HG03342 (cell line): ENCODE data around the gene PPIA.

Experiments used
- ATAC-seq: cut with Tn5 transposase; IDR thresholded peaks from one replicate; pipeline ENCODE4 v1.9.1; 2021; ENCODE audit warnings: mild to moderate bottlenecking, moderate library complexity; ENCODE audit not compliant: unreplicated experiment

PPIA gene

GRCh38 chr7:44796504-44797328 lies at the start of gene PPIA:
Gene PPIA (plus strand): TSS chr7:44796681. CDS start chr7:44796725, 44 bp downstream.
- ATAC-seq, result peak; percentile 84

- ATAC-seq, result peak; percentile 64
Observed at GRCh38 chr7:44748045-44748947, 48.2 kb upstream of the PPIA start, which contains the start of gene ZMIZ2. Gene ZMIZ2 (plus strand): TSS chr7:44748847. CDS start chr7:44756250, 7,403 bp downstream.

GRCh38 chr7:44748948-44749731 lies 47.3 kb upstream of the PPIA start:
- peak; percentile 13 for ATAC-seq

- no peak for ATAC-seq
Observed at GRCh38 chr7:44749992-44750391, 46.5 kb upstream of the PPIA start.

- no peak for ATAC-seq
Observed at GRCh38 chr7:44750424-44750823, 46.1 kb upstream of the PPIA start.

- peak; percentile 54 for ATAC-seq
Observed at GRCh38 chr7:44750921-44751571, 45.4 kb upstream of the PPIA start.

- ATAC-seq, result no peak
Observed at GRCh38 chr7:44752822-44753221, 43.7 kb upstream of the PPIA start.

GRCh38 chr7:44754802-44755697 lies 41.4 kb upstream of the PPIA start:
- ATAC-seq, result no peak

GRCh38 chr7:44755698-44756627 lies 40.5 kb upstream of the PPIA start:
- ATAC-seq, result no peak

GRCh38 chr7:44756904-44757303 lies 39.6 kb upstream of the PPIA start:
- ATAC-seq, result no peak

- ATAC-seq, result no peak
Observed at GRCh38 chr7:44757311-44757710, 39.2 kb upstream of the PPIA start.

GRCh38 chr7:44757739-44758138 lies 38.7 kb upstream of the PPIA start:
- no peak for ATAC-seq

GRCh38 chr7:44759246-44759645 lies 37.2 kb upstream of the PPIA start:
- no peak for ATAC-seq

GRCh38 chr7:44760034-44760580 lies 36.4 kb upstream of the PPIA start:
- ATAC-seq, result no peak

- no peak for ATAC-seq
Observed at GRCh38 chr7:44761207-44762161, 35.0 kb upstream of the PPIA start.

- ATAC-seq, result no peak
Observed at GRCh38 chr7:44762300-44762699, 34.2 kb upstream of the PPIA start.
